MM.1S (cell line): Measurements from ENCODE around the gene VRK3.

ENCODE experiments used
- EZH2phosphoT487 ChIP-seq: fragments of 300-600 bp; sonication (generic); IDR thresholded peaks from 2 replicates; pipeline ENCODE4 v1.6.1; 2018; ENCODE audit warnings: antibody characterized with exemption, low read length
- TF ChIP-seq, protein P1 (sequence below): fragments of 300-600 bp; sonication (generic); IDR thresholded peaks from 2 replicates; pipeline ENCODE4 v1.5.1; 2016; ENCODE audit warnings: antibody characterized with exemption, low read length, mixed read lengths

DNA sequence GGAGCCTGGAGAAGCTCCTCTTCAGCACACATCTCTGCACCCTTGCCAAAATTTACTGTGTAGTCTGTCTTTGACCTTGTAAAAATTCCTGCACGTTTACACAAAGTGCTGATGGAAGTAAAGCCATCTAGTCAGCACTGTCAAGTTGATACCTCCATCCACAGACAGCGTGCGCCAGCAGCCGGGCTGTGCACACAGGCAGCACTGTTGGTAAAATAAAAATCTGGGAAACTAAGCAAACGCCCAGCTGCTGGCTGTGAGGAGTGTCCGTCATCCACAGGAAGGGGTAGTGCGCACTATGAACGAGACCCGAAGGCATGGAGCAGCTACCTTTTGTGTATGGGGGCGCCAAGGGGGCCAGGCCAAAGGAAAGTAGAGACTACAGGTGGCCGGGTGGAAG lies 46.8 kb downstream of the VRK3 start:
- TF ChIP-seq, protein P1, sequence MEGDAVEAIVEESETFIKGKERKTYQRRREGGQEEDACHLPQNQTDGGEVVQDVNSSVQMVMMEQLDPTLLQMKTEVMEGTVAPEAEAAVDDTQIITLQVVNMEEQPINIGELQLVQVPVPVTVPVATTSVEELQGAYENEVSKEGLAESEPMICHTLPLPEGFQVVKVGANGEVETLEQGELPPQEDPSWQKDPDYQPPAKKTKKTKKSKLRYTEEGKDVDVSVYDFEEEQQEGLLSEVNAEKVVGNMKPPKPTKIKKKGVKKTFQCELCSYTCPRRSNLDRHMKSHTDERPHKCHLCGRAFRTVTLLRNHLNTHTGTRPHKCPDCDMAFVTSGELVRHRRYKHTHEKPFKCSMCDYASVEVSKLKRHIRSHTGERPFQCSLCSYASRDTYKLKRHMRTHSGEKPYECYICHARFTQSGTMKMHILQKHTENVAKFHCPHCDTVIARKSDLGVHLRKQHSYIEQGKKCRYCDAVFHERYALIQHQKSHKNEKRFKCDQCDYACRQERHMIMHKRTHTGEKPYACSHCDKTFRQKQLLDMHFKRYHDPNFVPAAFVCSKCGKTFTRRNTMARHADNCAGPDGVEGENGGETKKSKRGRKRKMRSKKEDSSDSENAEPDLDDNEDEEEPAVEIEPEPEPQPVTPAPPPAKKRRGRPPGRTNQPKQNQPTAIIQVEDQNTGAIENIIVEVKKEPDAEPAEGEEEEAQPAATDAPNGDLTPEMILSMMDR = no peak
- no peak for TF ChIP-seq EZH2phosphoT487
